GM19035 (cell line): ENCODE results near the gene EXOC1.
"Not testable (repeated sequence)": the region's sequence is repeated elsewhere in the genome, so short reads cannot be mapped to it uniquely, and the experiment has no call there.

Experiments used
- ATAC-seq: cut with Tn5 transposase; IDR thresholded peaks from one replicate; pipeline ENCODE4 v1.9.1; 2021; ENCODE audit not compliant: unreplicated experiment

Gene EXOC1, protein sequence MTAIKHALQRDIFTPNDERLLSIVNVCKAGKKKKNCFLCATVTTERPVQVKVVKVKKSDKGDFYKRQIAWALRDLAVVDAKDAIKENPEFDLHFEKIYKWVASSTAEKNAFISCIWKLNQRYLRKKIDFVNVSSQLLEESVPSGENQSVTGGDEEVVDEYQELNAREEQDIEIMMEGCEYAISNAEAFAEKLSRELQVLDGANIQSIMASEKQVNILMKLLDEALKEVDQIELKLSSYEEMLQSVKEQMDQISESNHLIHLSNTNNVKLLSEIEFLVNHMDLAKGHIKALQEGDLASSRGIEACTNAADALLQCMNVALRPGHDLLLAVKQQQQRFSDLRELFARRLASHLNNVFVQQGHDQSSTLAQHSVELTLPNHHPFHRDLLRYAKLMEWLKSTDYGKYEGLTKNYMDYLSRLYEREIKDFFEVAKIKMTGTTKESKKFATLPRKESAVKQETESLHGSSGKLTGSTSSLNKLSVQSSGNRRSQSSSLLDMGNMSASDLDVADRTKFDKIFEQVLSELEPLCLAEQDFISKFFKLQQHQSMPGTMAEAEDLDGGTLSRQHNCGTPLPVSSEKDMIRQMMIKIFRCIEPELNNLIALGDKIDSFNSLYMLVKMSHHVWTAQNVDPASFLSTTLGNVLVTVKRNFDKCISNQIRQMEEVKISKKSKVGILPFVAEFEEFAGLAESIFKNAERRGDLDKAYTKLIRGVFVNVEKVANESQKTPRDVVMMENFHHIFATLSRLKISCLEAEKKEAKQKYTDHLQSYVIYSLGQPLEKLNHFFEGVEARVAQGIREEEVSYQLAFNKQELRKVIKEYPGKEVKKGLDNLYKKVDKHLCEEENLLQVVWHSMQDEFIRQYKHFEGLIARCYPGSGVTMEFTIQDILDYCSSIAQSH

DNA sequence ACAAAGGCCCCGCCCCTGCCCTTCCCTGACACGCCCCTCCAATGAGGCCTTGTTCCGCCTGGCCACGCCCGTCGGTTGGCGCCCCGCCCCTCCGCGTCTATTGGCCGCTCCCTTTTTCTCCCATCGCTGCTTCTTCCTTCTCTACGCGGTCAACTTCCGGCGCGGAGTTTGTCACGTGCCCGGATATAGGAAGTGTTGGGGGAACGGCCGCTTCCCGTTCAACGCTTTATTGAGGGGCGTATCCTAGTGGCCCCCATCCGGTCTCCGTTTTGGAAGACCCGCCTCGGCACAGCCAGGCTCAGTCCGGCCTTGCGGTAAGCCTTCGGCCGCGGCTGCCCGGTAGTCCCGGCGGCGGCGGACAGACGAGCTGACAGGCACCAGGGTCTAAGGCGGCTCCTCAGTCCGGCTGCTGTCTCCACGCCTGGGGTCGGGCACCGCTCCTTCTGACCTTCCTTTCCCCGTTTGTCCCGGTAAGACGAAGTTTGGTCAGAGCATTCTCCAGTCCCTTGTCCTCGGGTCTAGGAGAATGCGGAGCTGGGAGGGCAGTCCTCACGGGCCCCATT is at the start of gene EXOC1:
Gene EXOC1, plus strand, starts transcription at position 165 of the 563 bp plus-strand sequence. CDS start 4,676 bp downstream, outside the sequence.
- peak; percentile 97 for ATAC-seq

DNA sequence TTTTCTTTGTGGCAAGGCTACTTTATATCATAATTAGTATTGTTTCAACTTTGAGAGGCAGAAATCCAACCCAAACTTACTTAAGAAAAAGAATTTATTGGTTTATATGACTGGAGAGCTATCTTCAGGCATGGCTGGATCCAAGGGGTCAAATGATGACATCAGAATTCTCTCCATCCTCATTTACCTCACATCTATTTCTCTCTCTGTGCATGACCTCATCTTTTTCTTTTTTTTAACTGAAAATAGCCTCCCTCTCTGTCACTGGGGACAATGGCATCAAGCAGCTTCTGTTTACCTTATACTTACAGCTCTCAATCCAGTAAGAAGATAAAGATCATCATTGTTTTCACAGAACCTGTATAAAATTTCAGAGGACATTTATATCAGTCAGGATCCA is 45.9 kb upstream of the EXOC1 start:
- no peak for ATAC-seq

DNA sequence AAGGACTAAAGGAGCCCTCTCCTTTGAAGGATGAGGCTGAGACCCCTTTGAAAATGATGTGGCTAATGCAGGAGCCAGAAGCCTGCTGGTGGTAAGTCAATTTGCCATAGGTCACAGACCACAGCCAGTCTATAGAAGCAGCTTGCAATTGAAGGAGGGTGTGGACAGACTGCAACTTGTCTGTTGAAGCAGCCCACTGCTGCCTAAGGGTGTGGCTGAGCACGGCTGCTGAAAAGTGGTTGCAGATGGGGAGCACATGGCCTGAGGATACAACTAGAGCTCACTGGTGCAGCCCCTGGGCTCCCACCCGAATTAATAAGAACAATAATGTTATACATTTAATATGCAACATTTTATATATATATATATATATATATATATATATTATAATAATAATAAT is 45.3 kb upstream of the EXOC1 start:
- ATAC-seq = no peak

DNA sequence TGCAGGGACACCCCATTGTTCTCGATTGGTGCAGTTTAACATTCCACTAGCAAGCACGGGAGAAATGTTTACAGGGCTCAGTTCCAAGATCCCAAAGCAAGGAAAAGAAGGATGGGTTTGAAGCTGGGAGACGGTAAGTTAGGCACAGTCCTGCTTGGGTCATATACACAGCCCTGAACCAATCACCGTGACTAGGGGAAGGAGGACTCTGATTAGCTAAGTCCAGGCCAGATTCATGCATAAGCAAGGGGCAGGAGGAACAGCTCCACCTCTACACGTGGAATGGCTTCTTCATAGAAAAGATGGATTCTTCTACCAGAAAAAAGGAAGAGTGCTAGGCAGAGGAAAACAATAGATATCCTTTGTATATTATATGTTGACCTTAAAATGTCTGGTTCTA is 44.8 kb upstream of the EXOC1 start:
- ATAC-seq = no peak

DNA sequence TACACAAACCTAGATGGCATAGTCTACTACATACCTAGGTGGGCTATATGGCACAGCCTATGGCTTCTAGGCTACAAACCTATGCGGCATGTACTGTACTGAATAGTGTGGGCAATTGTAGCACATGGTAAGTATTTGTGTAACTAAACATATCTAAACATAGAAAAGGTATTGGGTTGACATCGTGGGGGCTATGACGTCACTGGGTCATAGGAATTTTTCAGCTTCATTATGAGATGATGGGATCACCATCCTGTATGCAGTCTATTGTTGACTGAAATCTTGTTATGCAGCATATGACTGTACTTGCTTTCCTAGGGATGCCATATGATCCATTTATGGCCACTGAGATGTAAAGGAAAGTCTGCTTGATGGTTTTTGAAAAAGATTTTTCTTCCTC is 35.8 kb upstream of the EXOC1 start:
- no peak for ATAC-seq

DNA sequence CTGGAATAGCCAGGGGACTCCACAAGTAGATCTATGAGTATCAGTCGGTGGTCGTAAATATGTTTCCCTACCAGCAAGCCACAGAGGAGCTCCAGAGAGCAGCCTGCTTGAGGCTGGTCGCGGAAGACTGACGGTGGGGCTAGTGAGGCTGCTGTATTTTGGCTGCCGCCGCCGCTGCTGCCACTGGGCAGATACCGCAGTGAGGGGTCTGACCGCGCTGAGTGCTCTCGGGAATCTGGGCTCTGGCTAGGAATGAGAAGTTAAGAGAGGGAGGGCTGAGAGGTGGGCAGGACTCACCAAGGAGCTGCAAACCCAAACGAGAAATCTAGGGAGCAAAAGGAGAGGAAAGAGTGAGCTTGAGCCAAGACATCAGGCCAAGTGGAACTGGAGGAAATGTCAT is 33.8 kb upstream of the EXOC1 start, which contains the start of gene EXOC1L:
Gene EXOC1L, plus strand, starts transcription at position 157 of the 400 bp plus-strand sequence. Its CDS starts 237 bp downstream, at position 394.
- ATAC-seq = no peak

DNA sequence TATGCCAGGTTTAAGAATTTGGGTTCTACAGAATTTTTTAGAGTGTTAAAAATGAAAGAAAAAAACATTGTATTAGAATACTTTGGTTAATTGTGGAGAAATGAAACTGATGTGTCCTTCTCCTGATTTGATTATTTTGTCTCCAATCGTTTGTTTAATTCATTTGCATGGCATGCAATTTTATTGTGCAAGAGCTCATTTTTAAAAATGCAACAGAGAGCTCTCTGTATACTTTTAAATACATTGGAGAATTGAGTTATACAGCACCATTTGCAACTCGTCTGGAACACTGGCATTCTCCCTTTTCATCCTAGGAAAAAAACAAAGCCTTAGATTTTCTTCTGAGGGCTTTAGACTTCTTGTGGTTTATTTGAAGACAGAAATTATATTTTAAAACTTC is 33.2 kb upstream of the EXOC1 start:
- no peak for ATAC-seq

DNA sequence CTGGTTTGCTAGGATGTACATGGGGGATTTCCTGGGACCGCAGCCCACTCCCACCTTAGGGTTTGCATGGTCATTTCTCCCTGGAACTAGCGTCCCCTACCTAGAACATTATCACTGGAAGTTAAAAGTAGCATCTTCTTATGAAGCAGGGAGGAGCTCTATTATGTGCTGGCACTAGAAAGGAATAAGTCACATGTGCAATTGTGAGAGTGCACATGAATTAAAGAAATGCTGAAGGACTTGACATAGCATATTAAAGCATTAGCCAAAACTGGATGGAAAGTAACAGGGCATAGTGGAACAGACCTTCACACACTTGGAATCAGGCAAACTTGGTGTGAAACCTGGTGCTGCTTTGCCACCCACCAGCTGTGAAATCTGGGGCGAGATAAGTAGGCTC is 31.1 kb upstream of the EXOC1 start:
- no peak for ATAC-seq

DNA sequence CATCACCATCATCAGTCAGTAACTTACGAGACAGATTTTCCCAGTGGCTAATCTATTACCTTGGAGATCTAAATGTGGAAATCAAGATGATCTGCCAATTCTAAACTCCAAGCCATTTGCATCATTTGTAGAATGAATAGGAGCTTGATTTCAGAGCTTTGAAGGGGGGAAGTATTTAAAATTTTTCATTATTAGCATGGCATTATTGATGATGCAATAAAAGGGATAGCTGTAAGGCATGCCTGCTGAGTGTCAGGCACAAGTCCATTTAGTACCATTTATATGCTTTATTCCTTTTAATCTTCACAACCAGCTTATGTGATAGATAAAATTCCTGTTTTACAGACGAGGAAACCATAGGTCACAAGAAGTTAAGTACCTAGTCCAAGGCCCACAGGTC is 28.6 kb upstream of the EXOC1 start:
- no peak for ATAC-seq

DNA sequence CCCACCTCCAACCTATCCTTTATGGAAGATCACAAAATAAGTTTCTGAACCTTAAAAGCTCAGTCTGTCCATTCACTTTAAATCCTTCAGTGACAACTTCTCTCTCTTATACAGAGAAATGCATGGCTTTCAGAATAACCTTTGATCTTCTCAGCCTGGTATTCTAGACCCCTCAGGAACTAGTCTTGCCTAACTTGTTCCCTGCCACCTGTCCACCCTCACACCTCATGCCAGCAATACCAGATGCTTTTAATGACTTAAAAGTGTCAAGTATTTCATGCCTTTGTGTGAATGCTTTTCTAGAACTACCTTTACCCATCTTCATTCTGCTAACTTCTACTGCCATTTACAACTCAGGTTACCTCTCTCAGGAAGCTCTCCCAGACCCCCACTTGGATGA is 26.5 kb upstream of the EXOC1 start:
- ATAC-seq = no peak

DNA sequence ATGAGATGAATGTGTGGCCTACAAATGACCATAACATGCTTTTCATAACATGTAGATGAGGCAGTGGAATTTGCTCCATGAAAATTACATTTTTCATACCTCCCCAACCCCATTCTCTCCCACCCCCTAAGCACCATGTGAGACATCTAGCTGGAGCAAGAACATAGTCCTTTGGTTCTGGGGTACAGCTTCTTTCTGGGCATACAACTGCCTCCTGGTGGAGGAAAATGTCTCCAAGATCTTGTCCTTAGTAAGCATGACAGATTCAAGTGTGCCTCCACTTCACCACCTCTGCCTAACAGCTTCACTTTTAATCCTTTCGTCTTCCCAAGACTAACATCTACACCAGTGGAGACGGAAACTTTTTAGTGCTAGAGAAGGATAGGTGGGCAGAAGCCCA is 25.9 kb upstream of the EXOC1 start:
- no peak for ATAC-seq

DNA sequence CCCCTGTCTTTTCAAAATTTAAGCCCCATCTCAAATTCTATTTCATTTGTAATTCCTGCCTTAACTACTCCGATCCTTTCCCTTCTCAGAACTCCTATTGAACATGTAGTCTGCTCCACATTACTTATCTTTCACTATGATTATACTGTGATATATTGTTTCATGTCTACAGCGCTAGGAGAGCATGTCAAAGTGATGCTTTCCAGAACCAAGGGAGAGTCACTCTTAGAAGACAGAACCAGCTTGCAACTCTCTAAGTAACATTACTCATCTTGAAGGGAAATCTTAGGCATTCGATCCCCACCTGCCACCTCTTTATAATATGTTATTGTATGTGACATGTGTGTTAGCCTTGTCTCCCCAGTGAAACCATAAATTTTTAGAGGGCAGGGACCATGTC is 23.4 kb upstream of the EXOC1 start:
- ATAC-seq = no peak

DNA sequence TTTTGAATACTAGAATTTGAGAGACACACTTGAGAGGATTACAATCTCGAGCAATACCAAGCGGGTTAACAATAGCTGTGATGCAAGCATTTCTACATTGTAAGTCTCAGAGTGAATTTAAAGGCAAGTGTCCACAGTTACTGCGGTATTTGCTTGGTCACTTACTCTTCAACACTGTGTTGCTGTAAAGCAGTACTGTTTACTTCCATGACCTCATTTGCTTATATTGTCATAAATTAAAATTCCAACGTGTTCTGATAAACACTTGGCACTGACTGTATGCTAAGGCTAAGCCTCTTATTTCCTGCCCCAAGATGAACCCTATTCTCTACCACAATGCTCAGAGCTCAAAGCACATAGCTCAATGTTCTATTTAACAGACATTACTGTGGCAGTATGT is 22.7 kb upstream of the EXOC1 start:
- no peak for ATAC-seq

DNA sequence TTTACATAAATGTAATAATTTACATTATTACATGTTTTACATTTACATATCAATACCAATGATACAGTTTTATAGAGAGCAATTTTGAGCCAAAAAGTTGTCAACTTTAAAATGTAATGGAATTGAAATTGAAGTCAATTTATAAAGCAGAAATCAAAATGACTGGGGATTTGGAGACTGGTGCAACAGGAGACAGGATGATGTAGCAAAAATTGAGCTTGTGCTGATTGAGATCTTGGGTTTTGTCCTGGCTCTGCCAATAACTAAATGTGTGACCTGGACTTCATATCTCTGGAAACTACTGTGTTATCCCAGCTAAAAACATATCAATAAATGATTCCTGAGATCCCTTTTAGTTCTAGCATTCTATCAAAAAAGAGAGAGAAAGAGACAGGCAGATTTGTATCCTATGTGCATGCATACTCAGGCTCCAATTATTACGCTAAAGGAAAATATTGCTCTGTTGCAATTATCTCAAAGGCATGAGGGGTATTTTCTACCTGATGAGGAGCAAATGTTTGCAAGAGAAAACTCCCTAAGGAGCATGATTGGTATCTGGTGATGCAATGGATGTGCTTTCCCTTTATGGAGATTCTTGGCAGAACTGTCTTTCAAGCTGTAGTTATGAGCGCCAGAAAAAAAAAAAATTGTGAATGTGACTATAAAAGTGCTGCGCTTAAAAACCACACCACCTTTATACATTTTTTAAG is 19.2 kb upstream of the EXOC1 start:
- ATAC-seq = no peak

DNA sequence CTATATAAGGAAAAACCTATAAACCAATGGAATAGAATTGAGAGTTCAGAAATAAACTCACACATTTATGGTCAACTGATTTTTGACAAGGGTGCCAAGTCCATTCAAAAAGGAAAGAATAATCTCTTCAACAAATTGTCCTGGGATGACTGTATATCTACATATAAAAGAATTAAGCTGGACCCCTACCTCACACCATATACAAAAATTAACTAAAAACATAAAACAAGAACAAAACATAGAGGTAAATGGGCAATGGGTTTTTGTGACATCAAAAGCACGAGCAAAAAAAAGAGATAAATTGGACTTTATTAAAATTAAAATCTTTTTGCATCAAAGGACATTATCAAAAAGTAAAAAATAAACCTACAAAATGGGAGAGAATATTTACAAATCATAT is 15.5 kb upstream of the EXOC1 start:
- ATAC-seq = no peak

DNA sequence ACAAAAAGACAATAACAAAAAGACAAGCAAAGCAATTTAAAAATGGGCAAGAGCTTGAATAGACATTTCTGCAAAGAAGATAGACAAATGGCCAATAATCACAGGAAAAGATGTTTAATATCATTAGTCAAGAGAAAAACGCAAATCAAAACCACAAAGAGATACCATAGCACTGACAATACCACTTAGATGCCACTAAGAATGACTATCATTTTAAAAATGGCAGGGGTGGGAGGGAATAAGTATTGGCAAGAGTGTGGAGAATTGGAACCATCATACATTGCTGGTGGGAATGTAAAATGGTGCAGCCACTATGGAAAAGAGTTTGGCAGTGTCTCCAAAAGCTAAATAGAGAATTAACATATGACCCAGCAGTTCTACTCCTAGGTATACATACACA is 15.1 kb upstream of the EXOC1 start:
- ATAC-seq = no peak

DNA sequence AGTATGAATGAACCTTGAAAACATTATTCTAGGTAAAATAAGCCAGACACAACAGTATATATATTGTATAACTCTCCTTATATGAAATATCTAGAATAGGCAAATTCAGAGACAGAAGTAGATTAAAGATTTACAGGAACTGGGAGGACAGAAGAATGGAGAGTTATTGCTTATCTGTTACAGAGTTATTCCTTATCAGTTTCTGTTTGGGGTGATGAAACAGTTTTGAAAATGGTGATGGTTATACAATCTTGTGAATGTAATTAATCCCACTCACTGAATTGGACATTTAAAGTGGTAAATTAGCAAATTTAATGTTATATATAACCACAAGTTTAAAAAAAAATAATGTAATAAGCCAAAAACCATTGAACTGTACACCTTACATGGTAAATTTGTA is 14.5 kb upstream of the EXOC1 start:
- ATAC-seq = no peak

DNA sequence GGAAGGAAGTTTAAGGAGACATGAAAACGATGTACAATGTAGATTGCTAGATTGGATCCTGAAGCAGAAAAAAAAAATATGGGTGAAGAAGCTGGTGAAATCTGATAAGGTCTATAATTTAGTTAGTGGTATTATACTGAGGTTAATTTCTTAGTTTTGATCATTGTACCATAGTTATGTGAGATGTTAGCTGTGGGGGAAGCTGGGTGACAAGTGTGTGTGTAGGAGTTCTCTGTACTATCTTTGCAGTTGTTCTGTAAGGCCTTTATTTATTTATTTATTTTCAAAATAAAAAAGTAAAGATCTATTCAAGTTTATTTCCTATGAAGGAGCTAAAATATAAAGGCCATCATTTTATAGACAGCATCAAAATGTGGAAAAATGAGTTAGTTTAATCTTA is 12.5 kb upstream of the EXOC1 start:
- no peak for ATAC-seq

DNA sequence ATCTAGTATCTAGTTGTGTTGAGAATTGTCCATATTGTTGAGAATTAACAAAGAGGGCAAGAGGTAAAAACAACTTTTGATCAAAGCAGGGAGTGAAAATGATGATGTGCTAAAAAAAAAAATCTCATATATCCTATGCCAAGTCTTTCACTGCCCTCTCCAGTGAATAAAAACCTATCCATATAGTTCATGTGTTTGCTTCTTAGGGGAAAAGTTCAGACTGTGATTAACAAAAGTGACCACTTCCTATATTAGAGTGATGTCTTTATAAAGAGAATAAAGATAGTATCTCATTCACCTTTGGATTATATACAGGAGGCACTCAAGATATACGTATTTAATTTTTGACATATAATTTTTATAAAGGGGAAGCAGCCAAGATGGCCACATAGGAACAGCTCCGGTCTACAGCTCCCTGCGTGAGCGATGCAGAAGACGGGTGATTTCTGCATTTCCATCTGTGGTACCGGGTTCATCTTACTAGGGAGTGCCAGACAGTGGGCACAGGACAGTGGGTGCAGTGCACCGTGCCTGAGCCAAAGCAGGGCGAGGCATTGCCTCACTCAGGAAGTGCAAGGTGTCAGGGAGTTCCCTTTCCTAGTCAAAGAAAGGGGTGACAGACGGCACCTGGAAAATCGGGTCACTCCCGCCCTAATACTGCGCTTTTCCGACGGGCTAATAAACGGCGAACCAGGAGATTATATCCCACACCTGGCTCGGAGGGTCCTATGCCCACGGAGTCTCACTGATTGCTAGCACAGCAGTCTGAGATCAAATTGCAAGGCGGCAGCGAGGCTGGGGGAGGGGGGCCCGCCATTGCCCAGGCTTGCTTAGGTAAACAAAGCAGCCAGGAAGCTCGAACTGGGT is 11.8 kb upstream of the EXOC1 start:
- not testable (repeated sequence) for ATAC-seq

DNA sequence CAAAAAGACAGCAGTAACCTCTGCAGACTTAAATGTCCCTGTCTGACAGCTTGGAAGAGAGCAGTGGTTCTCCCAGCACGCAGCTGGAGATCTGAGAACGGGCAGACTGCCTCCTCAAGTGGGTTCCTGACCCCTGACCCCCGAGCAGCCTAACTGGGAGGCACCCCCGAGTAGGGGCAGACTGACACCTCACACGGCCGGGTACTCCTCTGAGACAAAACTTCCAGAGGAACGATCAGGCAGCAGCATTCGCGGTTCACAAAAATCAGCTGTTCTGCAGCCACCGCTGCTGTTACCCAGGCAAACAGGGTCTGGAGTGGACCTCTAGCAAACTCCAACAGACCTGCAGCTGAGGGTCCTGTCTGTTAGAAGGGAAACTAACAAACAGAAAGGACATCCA is 11.1 kb upstream of the EXOC1 start:
- not testable (repeated sequence) for ATAC-seq
